K562 (cell line): ENCODE results near the gene FBXW11. TPM values are rescaled to one million over a fixed set of nuclear protein-coding genes. Genes with fewer than 3 reads are reported as not detected.

Experiments used
- AFF4 ChIP-seq: sonication (generic); formaldehyde crosslinking; IDR thresholded peaks from 2 replicates; pipeline ENCODE4 v1.8.0; 2023; ENCODE audit warnings: mild to moderate bottlenecking, missing genetic modification reagents
- HDAC1 ChIP-seq, 2 experiments: fragments of 450-650 bp; IDR thresholded peaks; 2 replicates each; pipeline ENCODE4 v1.6.1; 2016 to 2017; ENCODE audit warnings: inconsistent platforms in 1 of 2, mild to moderate bottlenecking in 1 of 2, moderate library complexity in 1 of 2
- HDAC6 ChIP-seq: IDR thresholded peaks from 2 replicates; pipeline ENCODE4 v1.6.1; 2012; ENCODE audit warnings: low read depth, mild to moderate bottlenecking, control low read depth, inconsistent platforms, low read length, moderate library complexity
- ID3 ChIP-seq, 2 experiments: fragments of 250-450 bp in 1 of 2; fragments of 450-650 bp in 1 of 2; sonication (Bioruptor Pico) in 1 of 2; IDR thresholded peaks; 2 replicates each; pipeline versions ENCODE4 v1.6.1 to v1.8.0; 2016 to 2021; ENCODE audit warnings: mild to moderate bottlenecking in 2 of 2, moderate library complexity in 2 of 2, missing compliant biosample characterization in 1 of 2, missing genetic modification characterization in 1 of 2
- IFI16 ChIP-seq: fragments of 250-450 bp; sonication (Bioruptor Pico); IDR thresholded peaks from 2 replicates; pipeline ENCODE4 v2.1.2; 2022; ENCODE audit warnings: mild to moderate bottlenecking, inconsistent platforms
- IRF1 ChIP-seq: sonication (generic); formaldehyde crosslinking; IDR thresholded peaks from 2 replicates; pipeline ENCODE4 v1.8.0; 2022; ENCODE audit warnings: missing genetic modification reagents, mild to moderate bottlenecking, borderline replicate concordance
- KDM1A ChIP-seq, 2 experiments: fragments of 450-650 bp; IDR thresholded peaks; 2 replicates each; pipeline ENCODE4 v1.6.1; 2016; ENCODE audit warnings: mild to moderate bottlenecking in 2 of 2
- LCOR ChIP-seq: sonication (generic); formaldehyde crosslinking; IDR thresholded peaks from 2 replicates; pipeline ENCODE4 v1.8.0; 2022; ENCODE audit warnings: mild to moderate bottlenecking, missing genetic modification reagents
- MIER1 ChIP-seq: fragments of 450-650 bp; IDR thresholded peaks from 2 replicates; pipeline ENCODE4 v1.6.1; 2016; ENCODE audit warnings: antibody characterized with exemption, mild to moderate bottlenecking, low read depth
- MYBL2 ChIP-seq, 2 experiments: fragments of 450-650 bp in 1 of 2; sonication (generic) in 1 of 2; formaldehyde crosslinking in 1 of 2; IDR thresholded peaks; 2 replicates each; pipeline versions ENCODE4 v1.6.1 to v1.8.1; 2017 to 2022; ENCODE audit warnings: borderline replicate concordance in 1 of 2, inconsistent platforms in 1 of 2, low read depth in 1 of 2, mild to moderate bottlenecking in 1 of 2, missing genetic modification reagents in 1 of 2, moderate library complexity in 1 of 2
- POLR3G ChIP-seq: IDR thresholded peaks from 2 replicates; pipeline ENCODE4 v1.6.1; 2011; ENCODE audit not compliant: insufficient read length, insufficient replicate concordance; ENCODE audit errors: extremely low read depth
- RBBP5 ChIP-seq: fragments of 200-600 bp; sonication (generic); IDR thresholded peaks from 2 replicates; pipeline ENCODE4 v1.6.1; 2012; ENCODE audit warnings: borderline replicate concordance, mild to moderate bottlenecking, low read length, control low read depth, inconsistent platforms; ENCODE audit not compliant: insufficient read depth, poor library complexity, severe bottlenecking
- UBTF ChIP-seq, 2 experiments: IDR thresholded peaks; 2 replicates each; pipeline ENCODE4 v1.6.1; 2012; ENCODE audit warnings: improper control_type of control experiment in 2 of 2, low read depth in 2 of 2, low read length in 2 of 2, borderline replicate concordance in 1 of 2
- ZKSCAN8 ChIP-seq: fragments of 200-800 bp; sonication (Bioruptor generic); IDR thresholded peaks from 2 replicates; pipeline ENCODE4 v1.6.1; 2016; ENCODE audit warnings: missing genetic modification characterization, missing compliant biosample characterization
- ZNF224 ChIP-seq: sonication (generic); formaldehyde crosslinking; IDR thresholded peaks from 2 replicates; pipeline ENCODE4 v1.8.0; 2022; ENCODE audit warnings: mild to moderate bottlenecking, missing genetic modification reagents
- ZNF589 ChIP-seq: fragments of 200-800 bp; sonication (Bioruptor generic); IDR thresholded peaks from 2 replicates; pipeline ENCODE4 v1.6.1; 2016; ENCODE audit warnings: low read depth, missing genetic modification characterization, missing compliant biosample characterization
- ZNF778 ChIP-seq: fragments of 450-650 bp; formaldehyde crosslinking; IDR thresholded peaks from 2 replicates; pipeline ENCODE4 v1.4.0; 2020; ENCODE audit warnings: mild to moderate bottlenecking, moderate library complexity
- polyA plus RNA-seq, 8 experiments: library from polyadenylated mRNA; depleted of rRNA in 4 of 8; stranded (reverse) in 5 of 8; unstranded in 3 of 8; fragments of >200 nt; fragmentation: Nextera tagmentation in 2 of 8; fragmentation: Illumina TruSeq in 1 of 8; extraction: Ambion mirVana in 2 of 8; extraction: Trizol in 1 of 8; gene quantifications; 2 replicates each; pipeline versions ENCODE4 v1.2.1 to v1.2.3, GENCODE V29; 2011 to 2014; ENCODE audit warnings: inconsistent platforms in 1 of 8, missing spikeins in 1 of 8
- total RNA-seq, 7 experiments: library from RNA; depleted of rRNA in 6 of 7; stranded (reverse); fragments of >200 nt in 6 of 7; fragmentation: Illumina TruSeq in 2 of 7; extraction: Trizol in 2 of 7; gene quantifications; 2 replicates each; pipeline versions ENCODE4 v1.2.1 to v1.2.3, GENCODE V29; 2011 to 2021; ENCODE audit warnings: low replicate concordance in 1 of 7

Gene FBXW11
- total and polyA plus RNA-seq, 9 of the 15 experiments (the other 6 are each of a cell fraction or from before 2014, with no cell fraction given), result 3.0 to 28.6 (median 23.6) TPM

- TF ChIP-seq AFF4 (CRISPR knock-in tag), result peak; percentile 28; the same call in 1 of the 2 replicates
- no peak for TF ChIP-seq MYBL2 (IDR thresholded peaks at IDR 0.05; ENCODE audit: low read depth)
- TF ChIP-seq MYBL2 (CRISPR knock-in tag; IDR thresholded peaks at IDR 0.05; ENCODE audit: borderline replicate concordance), result no peak
- no peak for TF ChIP-seq ZNF224 (CRISPR knock-in tag)
- TF ChIP-seq ZNF589 (CRISPR knock-in tag), result no peak
- no peak for TF ChIP-seq IFI16 (CRISPR knock-in tag)
- TF ChIP-seq POLR3G, result no peak
- 0 out of 4 replicates have a peak, but pooled peaks of 1 of the 2 experiments have one; percentile 18 for TF ChIP-seq KDM1A (IDR thresholded peaks at IDR 0.05)
- TF ChIP-seq UBTF (IDR thresholded peaks at IDR 0.05; ENCODE audit: borderline replicate concordance in 1 of 2, low read depth in 2 of 2, low read length in 2 of 2), result peak; percentile 18 to 26; a peak in 1 of 4 replicates
- TF ChIP-seq MIER1, result no peak
- TF ChIP-seq RBBP5, result peak; percentile 43
- no peak for TF ChIP-seq IRF1 (CRISPR knock-in tag)
- no peak for TF ChIP-seq HDAC1 (IDR thresholded peaks at IDR 0.05)
- no peak for TF ChIP-seq ZNF778 (CRISPR knock-in tag)
- TF ChIP-seq LCOR (CRISPR knock-in tag), result peak; percentile 15; the same call in 1 of the 2 replicates
- TF ChIP-seq HDAC6, result no peak
- TF ChIP-seq ID3 (CRISPR knock-in tag; IDR thresholded peaks at IDR 0.05), result 0 out of 2 replicates have a peak, but pooled peaks have one; percentile 20
- no peak for TF ChIP-seq ID3 (tag; IDR thresholded peaks at IDR 0.05)
- TF ChIP-seq ZKSCAN8 (CRISPR knock-in tag), result no peak
These were observed 624 bp downstream of the FBXW11 start (continued) for GRCh38 chr5:172005708-172006320.
